OCI-LY3 (cell line): ENCODE data around the gene PTPRC.

ENCODE experiments used
- H2AFZ ChIP-seq: fragments of 200-600, 300-600 bp; shearing (Covaris generic); 2 replicates; pipeline ENCODE4 v1.6.0; 2014; ENCODE audit warnings: antibody characterized with exemption, low read depth, low read length
- H3K27ac ChIP-seq: fragments of 200-600, 300-600 bp; sonication (generic); 2 replicates; pipeline ENCODE4 v1.5.1; 2014; ENCODE audit warnings: mild to moderate bottlenecking, low read length, moderate library complexity, mixed read lengths
- H3K27me3 ChIP-seq: fragments of 200-600, 300-600 bp; sonication (generic); 2 replicates; pipeline ENCODE4 v1.6.1; 2014; ENCODE audit warnings: low read depth, low read length, mixed read lengths
- H3K36me3 ChIP-seq: fragments of 200-600, 300-600 bp; sonication (generic); replicated peaks from 2 replicates; pipeline ENCODE3; 2014; ENCODE audit warnings: low read depth, low read length, mixed read lengths
- H3K4me1 ChIP-seq: fragments of 300-600, 200-600 bp; sonication (generic); 2 replicates; pipeline ENCODE4 v1.6.1; 2014; ENCODE audit warnings: low read length, mixed read lengths
- H3K4me2 ChIP-seq: fragments of 200-600, 300-600 bp; sonication (generic); 2 replicates; pipeline ENCODE4 v1.6.1; 2014; ENCODE audit warnings: low read length, mixed read lengths
- H3K4me3 ChIP-seq: fragments of 300-600, 200-600 bp; sonication (generic); 2 replicates; pipeline ENCODE4 v1.5.1; 2014; ENCODE audit warnings: antibody characterized with exemption, mild to moderate bottlenecking, low read length, moderate library complexity
- H3K79me2 ChIP-seq: fragments of 300-600, 200-600 bp; shearing (Covaris generic); 2 replicates; pipeline ENCODE4 v1.6.1; 2014; ENCODE audit warnings: mild to moderate bottlenecking, low read length, mixed read lengths
- H3K9ac ChIP-seq: fragments of 300-600, 200-600 bp; shearing (Covaris generic); 2 replicates; pipeline ENCODE4 v1.6.0; 2014; ENCODE audit warnings: mild to moderate bottlenecking, low read length, moderate library complexity
- H3K9me3 ChIP-seq: fragments of 200-600, 300-600 bp; shearing (Covaris generic); 2 replicates; pipeline ENCODE4 v1.6.1; 2014; ENCODE audit warnings: low read length, mixed read lengths; ENCODE audit not compliant: insufficient read depth
- H4K20me1 ChIP-seq: fragments of 200-600, 300-600 bp; sonication (generic); 2 replicates; pipeline ENCODE4 v1.6.1; 2016; ENCODE audit warnings: low read length, mixed read lengths; ENCODE audit not compliant: insufficient read depth
- EZH2phosphoT487 ChIP-seq: fragments of 200-600 bp; shearing (Covaris generic); IDR thresholded peaks from 2 replicates; pipeline ENCODE4 v1.6.1; 2018; ENCODE audit warnings: antibody characterized with exemption, mixed run types, low read depth
- TF ChIP-seq, protein P1 (sequence below): fragments of 200-600, 300-600 bp; sonication (generic); IDR thresholded peaks from 2 replicates; pipeline ENCODE4 v1.5.1; 2014; ENCODE audit warnings: antibody characterized with exemption, low read length, low read depth

PTPRC gene

DNA sequence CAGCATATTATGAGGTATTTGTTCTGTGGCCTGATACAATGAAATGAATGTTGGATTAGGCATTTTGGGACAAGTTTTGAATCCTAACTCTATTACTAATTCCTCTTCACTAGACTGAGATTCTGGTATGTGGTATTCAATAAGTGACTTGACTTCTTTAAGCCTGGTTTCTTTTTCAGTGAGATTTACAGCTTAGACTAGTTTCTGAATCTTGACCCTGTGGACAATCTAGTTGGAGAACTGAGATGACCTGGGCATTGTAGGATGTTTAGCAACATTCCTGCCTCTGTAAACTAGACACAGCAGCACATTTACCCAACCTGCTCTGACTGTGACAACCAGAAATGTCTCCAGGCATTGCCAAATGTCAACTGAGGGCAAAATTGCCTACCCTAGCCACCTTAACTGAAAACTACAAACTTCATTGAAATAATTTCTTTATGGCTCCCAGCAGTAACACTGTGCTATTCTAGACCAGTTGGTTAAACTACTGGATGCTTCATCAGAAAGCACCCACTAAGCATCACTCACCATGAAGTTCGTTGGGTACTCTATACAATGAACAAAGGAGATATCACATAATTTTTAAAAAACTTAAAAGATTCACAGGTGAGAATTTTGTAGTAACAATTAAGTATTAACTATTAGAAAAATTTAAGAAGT, 16.8 kb downstream of the PTPRC start:
- H3K4me2 ChIP-seq = peak overlapping the region; percentile 43
- 0 out of 2 replicates have a peak overlapping the region, but pooled peaks have one; percentile 7 for H3K9ac ChIP-seq
- peaks cover 13% of the 10 kb centered on the region for H3K36me3 ChIP-seq
- peak overlapping the region; percentile 45 for H3K27ac ChIP-seq
- TF ChIP-seq, protein P1, sequence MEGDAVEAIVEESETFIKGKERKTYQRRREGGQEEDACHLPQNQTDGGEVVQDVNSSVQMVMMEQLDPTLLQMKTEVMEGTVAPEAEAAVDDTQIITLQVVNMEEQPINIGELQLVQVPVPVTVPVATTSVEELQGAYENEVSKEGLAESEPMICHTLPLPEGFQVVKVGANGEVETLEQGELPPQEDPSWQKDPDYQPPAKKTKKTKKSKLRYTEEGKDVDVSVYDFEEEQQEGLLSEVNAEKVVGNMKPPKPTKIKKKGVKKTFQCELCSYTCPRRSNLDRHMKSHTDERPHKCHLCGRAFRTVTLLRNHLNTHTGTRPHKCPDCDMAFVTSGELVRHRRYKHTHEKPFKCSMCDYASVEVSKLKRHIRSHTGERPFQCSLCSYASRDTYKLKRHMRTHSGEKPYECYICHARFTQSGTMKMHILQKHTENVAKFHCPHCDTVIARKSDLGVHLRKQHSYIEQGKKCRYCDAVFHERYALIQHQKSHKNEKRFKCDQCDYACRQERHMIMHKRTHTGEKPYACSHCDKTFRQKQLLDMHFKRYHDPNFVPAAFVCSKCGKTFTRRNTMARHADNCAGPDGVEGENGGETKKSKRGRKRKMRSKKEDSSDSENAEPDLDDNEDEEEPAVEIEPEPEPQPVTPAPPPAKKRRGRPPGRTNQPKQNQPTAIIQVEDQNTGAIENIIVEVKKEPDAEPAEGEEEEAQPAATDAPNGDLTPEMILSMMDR = no peak
- no peak for TF ChIP-seq EZH2phosphoT487
- peaks cover 70% of the 10 kb centered on the region for H3K4me1 ChIP-seq
- no peaks in the 10 kb centered on the region for H3K9me3 ChIP-seq
- H2AFZ ChIP-seq = no peak overlapping the region
- H3K4me3 ChIP-seq = peak overlapping the region; percentile 12; the same call in 1 of the 2 replicates
- H3K27me3 ChIP-seq = no peaks in the 10 kb centered on the region
- peaks cover 31% of the 10 kb centered on the region; the same call in 1 of the 2 replicates for H4K20me1 ChIP-seq
- peaks cover 59% of the 10 kb centered on the region for H3K79me2 ChIP-seq

DNA sequence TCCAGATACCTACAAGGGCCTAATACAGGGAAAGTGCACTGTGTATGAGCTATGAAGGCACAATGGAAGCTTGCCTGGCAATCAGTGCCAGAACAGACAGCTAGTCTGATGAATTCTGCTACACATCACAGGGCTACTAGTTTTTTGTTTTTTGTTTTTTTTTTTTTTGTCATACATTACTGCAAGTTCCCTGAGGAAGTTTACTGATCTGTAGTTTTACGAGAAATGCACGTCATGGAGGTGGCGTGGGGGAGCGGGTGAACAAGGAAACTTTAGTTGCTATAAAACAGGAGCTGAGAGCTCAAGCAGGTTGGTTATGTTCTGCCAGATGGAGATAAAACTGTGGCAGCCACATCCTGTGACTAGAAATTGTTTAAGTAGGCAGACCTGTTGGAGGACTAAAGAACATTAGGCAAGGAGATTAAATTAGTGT, 17.7 kb downstream of the PTPRC start:
- no peaks in the 10 kb centered on the region for H3K27me3 ChIP-seq
- H3K4me1 ChIP-seq = peaks cover 65% of the 10 kb centered on the region
- peak overlapping the region; percentile 78 for H3K4me2 ChIP-seq
- H3K4me3 ChIP-seq = peak overlapping the region; percentile 41
- H3K79me2 ChIP-seq = peaks cover 56% of the 10 kb centered on the region
- no peak overlapping the region for H2AFZ ChIP-seq
- peaks cover 16% of the 10 kb centered on the region for H3K36me3 ChIP-seq
- H3K9me3 ChIP-seq = no peaks in the 10 kb centered on the region
- peak overlapping the region; percentile 16 for H3K9ac ChIP-seq
- H4K20me1 ChIP-seq = peaks cover 30% of the 10 kb centered on the region; the same call in 1 of the 2 replicates
- TF ChIP-seq EZH2phosphoT487 = no peak
- TF ChIP-seq, protein P1 = no peak
- peak overlapping the region; percentile 69 for H3K27ac ChIP-seq

DNA sequence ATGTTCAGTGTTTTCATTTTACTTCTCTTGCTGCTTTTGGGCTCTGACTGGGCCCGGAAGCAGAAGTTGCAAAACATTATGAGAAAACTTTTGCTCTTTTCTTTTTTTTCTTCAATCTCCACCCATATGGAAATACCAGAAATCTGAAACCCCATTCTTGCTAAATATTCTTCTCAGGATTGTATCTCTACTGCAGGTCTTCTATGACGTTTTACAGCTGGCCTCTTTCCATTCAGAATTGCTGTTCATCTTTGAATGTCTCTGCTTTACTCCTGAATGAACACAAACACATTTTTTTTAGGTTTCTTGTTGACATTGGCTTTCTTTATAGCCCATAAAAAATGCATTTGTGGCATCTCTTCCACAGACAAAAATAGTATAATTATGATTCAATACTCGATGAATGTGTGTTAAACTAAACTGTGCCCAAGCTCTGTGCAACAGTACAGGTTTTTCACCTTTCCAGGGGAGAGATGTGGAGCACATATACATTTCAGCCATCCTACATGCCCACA, 18.8 kb downstream of the PTPRC start:
- Histone ChIP-seq H3K27ac (peak overlapping the region; percentile 69), H4K20me1 (peaks cover 22% of the 10 kb centered on the region; the same call in 1 of the 2 replicates), H3K4me3 (peak overlapping the region; percentile 24), H3K4me2 (peak overlapping the region; percentile 78), H3K4me1 (peaks cover 55% of the 10 kb centered on the region), H3K9me3 (no peaks in the 10 kb centered on the region), H2AFZ (no peak overlapping the region), H3K36me3 (peaks cover 18% of the 10 kb centered on the region), H3K27me3 (no peaks in the 10 kb centered on the region), H3K79me2 (peaks cover 47% of the 10 kb centered on the region), H3K9ac (peak overlapping the region; percentile 31)
- TF ChIP-seq, protein P1 = no peak
- TF ChIP-seq EZH2phosphoT487 = no peak
